Left cardiac atrium (tissue), 4 donors: Measurements from ENCODE around the gene CCDC86. TPM values are rescaled to one million over a fixed set of nuclear protein-coding genes. Genes with fewer than 3 reads are reported as not detected.

Source experiments
- ATAC-seq, 2 donors: fragments of 200-7000 bp; cut with Tn5 transposase; one replicate each; pipeline ENCODE4 v1.9.1; 2020; ENCODE audit warnings: mild to moderate bottlenecking in 2 of 2, moderate library complexity in 2 of 2
- DNase-seq: peaks from one replicate; pipeline ENCODE4 v3.0.0-alpha.2; 2020
- intact Hi-C, 2 donors: fragments of 100-400 bp; cut with DNase I; formaldehyde crosslinking; loops; one replicate each; pipeline versions ENCODE4 v1.14.1 to v1.15.1; 2022 to 2023
- total RNA-seq, 2 donors: library from RNA; stranded (reverse); fragmentation: NEBNext Ultra II Directional; extraction: Animal tissue kit (Norgen Biotek cat#: 25700); gene quantifications; one replicate each; pipeline ENCODE4 v1.2.1, GENCODE V29; 2021
- donor health status: DM: no; HTN: yes; CAD: no.
- donor health status: DM: no; HTN: yes; CAD: no; lungs with severe emphysema.
- donor health status: DM: yes; HTN: yes; CAD: no.
- donor health status: Dilated cardiomyopathy.

Gene CCDC86
- total RNA-seq, 2 donors from 2014 or later, result 8.7 to 19.2 TPM

DNA sequence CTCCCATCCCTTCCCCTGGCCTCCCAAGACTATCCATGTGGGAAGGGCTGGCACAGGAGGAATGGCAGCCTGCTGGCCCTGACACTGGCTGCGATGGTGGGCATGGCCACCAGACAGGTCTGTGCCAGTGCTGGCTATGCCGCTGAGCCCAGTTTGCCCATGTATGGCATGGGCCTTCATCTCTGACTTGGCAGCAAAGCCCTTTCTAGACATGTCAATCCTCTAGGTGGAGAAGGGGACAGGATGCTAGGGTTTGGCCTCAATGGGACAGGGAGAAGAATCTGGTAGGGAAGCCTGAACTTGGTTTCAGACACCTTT is 34.2 kb downstream of the CCDC86 start:
- DNase-seq (no peak), ATAC-seq (no peak)
- intact Hi-C loops, result no loop called here

- intact Hi-C loops, result no loop called here
- ATAC-seq (peak; percentile 49 to 67), DNase-seq (no peak)
Measured at GRCh38 chr11:60878245-60879101, 36.6 kb downstream of the CCDC86 start.

DNA sequence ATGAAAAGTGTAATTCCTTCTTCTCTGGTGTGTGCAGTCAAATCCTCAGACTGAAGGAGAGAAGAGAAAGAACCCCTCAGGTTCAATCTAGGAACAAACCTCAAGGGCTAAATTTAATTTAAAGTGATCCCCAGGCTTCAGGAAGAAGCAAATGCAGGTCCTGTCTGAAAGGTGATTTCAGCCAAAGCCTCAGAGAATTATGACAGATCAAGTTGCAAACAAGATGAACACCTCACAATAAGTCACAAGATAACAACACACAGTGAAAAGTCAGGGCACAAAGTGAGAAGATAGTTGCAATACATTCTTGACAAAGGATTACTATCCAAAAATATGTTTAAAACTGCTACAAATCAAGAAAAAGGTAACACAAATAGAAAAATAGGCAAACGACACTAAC is 37.2 kb downstream of the CCDC86 start:
- ATAC-seq, result no peak
- intact Hi-C loops, result no loop called here
- no peak for DNase-seq

- intact Hi-C loops, result no loop called here
- DNase-seq (no peak), ATAC-seq (no peak)
Measured at GRCh38 chr11:60879971-60880588, 38.2 kb downstream of the CCDC86 start.

DNA sequence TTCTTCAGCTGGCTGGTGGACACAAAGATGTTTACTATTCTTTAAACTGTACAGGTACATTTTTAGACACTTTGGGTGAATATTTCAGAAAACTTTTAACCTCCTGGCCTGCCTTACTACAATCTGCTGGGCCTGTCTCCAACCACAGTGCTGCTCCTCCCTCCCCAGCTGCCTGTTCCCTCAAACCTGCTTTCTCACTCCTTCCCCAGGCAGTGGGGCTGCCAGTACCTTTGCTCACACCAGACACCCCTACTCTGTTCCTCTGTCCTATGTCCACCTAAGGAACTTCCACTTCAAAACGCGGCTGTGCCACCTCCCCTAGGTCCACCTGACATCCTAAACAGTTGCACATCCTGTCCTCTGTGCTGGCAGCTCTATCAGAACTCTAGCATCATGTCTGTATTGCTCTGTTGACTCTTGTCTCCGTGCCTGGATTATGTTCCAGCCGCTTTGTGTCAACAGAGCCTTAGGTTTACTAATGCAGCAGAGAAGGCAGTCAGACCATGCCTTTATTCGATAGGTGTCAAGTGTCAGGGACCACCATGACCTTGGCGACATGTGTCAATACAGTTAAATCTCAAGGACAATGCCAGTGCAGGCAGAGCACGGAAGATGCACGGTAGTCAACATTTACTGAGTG is 38.9 kb downstream of the CCDC86 start:
- DNase-seq, result no peak
- no peak for ATAC-seq
- intact Hi-C loops, result no loop called here

DNA sequence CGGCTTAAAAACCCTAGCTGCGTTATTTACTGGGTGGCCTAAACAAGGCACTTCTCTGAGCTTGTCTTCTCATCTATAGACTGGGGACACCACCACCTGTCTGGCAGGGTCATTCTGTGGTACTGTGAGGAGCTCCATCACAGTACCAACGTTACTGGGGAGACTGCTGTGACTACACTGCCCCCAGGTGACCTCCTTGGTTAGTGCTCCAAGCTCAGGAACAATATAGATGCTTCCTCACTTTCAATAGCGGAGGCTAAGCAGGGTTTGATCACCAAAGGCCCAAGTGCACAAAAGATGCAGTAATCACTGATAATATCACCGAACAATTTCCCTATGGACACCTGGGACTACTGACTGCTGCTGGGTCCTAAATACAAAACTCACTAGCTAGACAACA is 45.6 kb downstream of the CCDC86 start:
- DNase-seq (no peak), ATAC-seq (peak; percentile 77 to 79)
- intact Hi-C loops, result no loop called here

DNA sequence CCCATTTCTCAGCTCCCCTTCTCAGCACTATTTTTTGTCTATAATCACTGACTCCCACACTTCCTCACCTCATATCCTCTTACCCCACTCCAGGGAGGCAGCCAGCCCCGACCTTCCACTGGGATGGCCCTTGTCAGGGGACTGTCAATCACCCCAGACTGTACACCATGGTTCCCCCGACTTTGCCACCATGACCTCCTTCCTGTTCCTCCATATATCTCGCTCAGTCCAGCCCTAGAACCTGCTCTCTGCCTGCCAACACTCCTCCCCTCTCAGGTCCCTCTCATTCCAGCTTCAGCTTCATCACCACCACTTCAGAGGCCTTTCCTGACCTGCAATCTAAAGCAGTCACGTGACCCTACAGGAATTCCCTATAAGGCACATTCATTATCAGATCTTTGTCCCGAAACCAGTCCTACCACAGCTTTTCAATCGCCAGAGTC is 48.0 kb downstream of the CCDC86 start:
- intact Hi-C loops, result no loop called here
- ATAC-seq (no peak), DNase-seq (no peak)

DNA sequence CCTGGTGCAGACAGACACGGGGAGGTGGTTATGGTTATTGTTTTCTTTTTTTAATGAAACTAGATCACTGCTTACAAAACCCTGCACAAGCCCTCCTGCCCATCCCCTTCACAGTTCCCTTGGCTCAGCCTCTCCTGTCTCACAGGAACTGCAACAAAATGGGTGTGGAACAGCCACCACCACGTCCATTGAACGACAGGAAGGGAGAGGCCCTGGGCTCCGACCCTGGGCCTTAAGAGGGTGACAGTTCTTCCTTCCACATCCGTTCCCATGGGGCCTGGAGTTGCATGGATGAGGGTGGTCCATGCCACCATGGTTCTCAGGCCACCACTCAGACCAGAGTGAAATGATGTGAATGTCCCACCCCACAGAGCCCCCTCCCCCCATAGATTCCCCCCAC is 48.8 kb downstream of the CCDC86 start:
- intact Hi-C loops, result no loop called here
- no peak for DNase-seq
- ATAC-seq, result peak in 1 of 2 donors; percentile 60

GRCh38 chr11:60891103-60891741 is 49.3 kb downstream of the CCDC86 start:
- DNase-seq (peak; percentile 60), ATAC-seq (peak in 1 of 2 donors; percentile 39)
- intact Hi-C loops, result no loop called here

DNA sequence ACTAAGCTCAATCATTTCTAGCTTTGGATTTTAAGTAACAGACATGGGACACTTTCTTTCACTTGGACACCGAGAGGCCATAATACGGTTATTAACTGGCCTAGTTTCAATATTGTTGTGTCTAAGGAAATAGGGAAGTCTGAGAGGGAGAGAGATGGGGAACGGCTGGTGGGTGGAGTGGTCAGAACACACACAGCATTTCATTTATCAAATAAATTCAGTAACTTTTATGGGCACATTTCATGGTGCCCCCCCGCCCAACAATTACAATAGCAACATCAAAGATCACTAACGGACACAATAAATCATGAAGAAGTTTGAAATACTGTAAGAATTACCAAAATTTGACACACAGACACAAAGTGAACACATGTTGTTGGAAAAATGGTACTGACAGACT is 53.8 kb downstream of the CCDC86 start:
- DNase-seq (no peak), ATAC-seq (no peak)
- intact Hi-C loops, result loop anchor here (5.0 kb wide), 2 partner anchors 63 to 118 kb away; no protein-coding TSS in a partner anchor

DNA sequence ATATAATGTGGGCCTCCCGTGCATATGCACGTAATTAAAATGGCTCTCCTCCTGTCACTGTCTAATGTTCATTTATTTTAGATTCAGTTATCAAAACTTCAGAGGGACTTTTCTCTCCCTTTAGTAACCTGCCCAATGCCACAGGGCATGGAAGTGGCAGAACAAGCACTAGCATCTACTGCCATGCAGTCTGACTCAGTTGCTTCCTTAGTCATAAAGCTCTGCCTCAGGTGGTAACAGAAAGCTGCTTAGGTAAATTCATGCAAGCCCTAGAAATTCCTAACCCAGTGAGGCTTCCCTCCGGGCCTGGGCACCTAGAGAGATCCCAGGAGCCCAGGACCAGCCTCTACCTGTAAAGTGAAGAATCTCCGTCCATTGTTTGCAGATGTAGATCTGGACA is 55.6 kb downstream of the CCDC86 start:
- no peak for ATAC-seq
- no peak for DNase-seq
- intact Hi-C loops, result loop anchor here (5.0 kb wide), 2 partner anchors 65 to 120 kb away; no protein-coding TSS in a partner anchor

GRCh38 chr11:60899046-60899936 is 57.4 kb downstream of the CCDC86 start:
- DNase-seq (no peak), ATAC-seq (peak; percentile 73)
- intact Hi-C loops, result loop anchor here (2.0 to 5.0 kb wide), 3 partner anchors 67 to 122 kb away; no protein-coding TSS in a partner anchor

- intact Hi-C loops, result loop anchor here (2.0 to 10.0 kb wide), 4 partner anchors 68 to 255 kb away; no protein-coding TSS in a partner anchor
- no peak for ATAC-seq
- DNase-seq, result no peak
Measured at GRCh38 chr11:60899977-60900376, 58.1 kb downstream of the CCDC86 start.

Other genes starting within 250 kb of the CCDC86 start
- not detected for gene MS4A8, start 142.5 kb upstream of the CCDC86 start, total RNA-seq
- not detected for gene MS4A18, start 117.4 kb upstream of the CCDC86 start, total RNA-seq
- gene MS4A15, start 85.2 kb upstream of the CCDC86 start, total RNA-seq, result not detected
- gene MS4A10, start 56.8 kb upstream of the CCDC86 start, total RNA-seq, result not detected
- gene PTGDR2, start 13.8 kb downstream of the CCDC86 start, total RNA-seq, result under 1 TPM in 1 of 2 donors, not detected in 1; 0.27 TPM
- gene ZP1, start 25.4 kb downstream of the CCDC86 start, total RNA-seq, result not detected
- 10 to 100 TPM; 40.3 to 42.3 TPM for gene PRPF19, start 64.5 kb downstream of the CCDC86 start, total RNA-seq
- 100 to 1,000 TPM in 1 of 2 donors, 10 to 100 TPM in 1; 98.1 to 109 TPM for gene TMEM109, start 72.0 kb downstream of the CCDC86 start, total RNA-seq
- gene TMEM132A, start 82.3 kb downstream of the CCDC86 start, total RNA-seq, result 1 to 10 TPM; 5.1 to 9.7 TPM
- gene SLC15A3, start 110.1 kb downstream of the CCDC86 start, total RNA-seq, result 10 to 100 TPM; 24.8 to 30.6 TPM
- gene CD6, start 129.6 kb downstream of the CCDC86 start, total RNA-seq, result 1 to 10 TPM in 1 of 2 donors, under 1 TPM in 1; 0.65 to 1.2 TPM